ENCODE results near the gene CCND2.

DNA sequence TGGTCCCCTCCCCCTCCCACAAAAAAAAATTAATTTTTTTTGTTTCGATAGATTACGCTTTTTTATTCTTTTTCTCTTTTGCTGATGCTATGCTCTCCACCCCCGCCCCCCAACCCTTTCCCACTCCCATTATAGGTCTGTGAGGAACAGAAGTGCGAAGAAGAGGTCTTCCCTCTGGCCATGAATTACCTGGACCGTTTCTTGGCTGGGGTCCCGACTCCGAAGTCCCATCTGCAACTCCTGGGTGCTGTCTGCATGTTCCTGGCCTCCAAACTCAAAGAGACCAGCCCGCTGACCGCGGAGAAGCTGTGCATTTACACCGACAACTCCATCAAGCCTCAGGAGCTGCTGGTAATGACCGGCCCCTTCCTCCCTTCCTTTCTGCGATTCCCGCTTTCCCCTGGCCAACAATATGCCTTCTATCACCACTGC is 2.3 kb downstream of the CCND2 start:
- TF ChIP-seq CTCF (IDR thresholded peaks at IDR 0.05) (no peak), POLR2A (IDR thresholded peaks at IDR 0.05) (no peak)

Data from testis (tissue), 2 donors.